Measurements from ENCODE around the gene GPHN. TPM values are rescaled to one million over a fixed set of nuclear protein-coding genes. Genes with fewer than 3 reads are reported as not detected.

The GPHN gene
- total and polyA plus RNA-seq, 10 of the 15 experiments (the other 5 are each of a cell fraction or from before 2014, with no cell fraction given), result 22.3 to 48.8 (median 33.1) TPM

DNA sequence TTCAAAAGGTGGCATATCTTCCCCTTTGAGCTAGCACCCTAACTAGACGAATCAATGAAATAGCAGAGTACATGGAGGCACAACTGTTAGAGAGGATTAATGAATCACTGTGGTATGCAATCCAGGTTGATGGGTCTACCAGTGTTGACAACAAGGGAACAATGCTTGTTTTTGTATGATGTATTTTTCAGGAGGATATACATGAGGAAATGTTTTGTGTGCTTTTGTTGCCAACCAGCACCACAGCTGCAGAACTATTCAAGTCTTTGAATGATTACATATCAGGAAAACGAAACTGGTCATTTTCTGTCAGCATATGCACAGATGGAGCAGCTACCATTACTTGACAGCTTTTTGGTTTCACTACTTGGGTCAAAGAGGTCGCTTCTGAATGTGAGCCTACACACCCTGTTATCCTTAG is 142.6 kb downstream of the GPHN start (continued):
- TF ChIP-seq, protein P1, sequence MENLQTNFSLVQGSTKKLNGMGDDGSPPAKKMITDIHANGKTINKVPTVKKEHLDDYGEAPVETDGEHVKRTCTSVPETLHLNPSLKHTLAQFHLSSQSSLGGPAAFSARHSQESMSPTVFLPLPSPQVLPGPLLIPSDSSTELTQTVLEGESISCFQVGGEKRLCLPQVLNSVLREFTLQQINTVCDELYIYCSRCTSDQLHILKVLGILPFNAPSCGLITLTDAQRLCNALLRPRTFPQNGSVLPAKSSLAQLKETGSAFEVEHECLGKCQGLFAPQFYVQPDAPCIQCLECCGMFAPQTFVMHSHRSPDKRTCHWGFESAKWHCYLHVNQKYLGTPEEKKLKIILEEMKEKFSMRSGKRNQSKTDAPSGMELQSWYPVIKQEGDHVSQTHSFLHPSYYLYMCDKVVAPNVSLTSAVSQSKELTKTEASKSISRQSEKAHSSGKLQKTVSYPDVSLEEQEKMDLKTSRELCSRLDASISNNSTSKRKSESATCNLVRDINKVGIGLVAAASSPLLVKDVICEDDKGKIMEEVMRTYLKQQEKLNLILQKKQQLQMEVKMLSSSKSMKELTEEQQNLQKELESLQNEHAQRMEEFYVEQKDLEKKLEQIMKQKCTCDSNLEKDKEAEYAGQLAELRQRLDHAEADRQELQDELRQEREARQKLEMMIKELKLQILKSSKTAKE (IDR thresholded peaks at IDR 0.05; ENCODE audit: low read depth, poor library complexity, severe bottlenecking), result peak; percentile 58
- TF ChIP-seq NFIC (IDR thresholded peaks at IDR 0.05; ENCODE audit: low read depth, low read length) (peak; percentile 77), ETV6 (conservative IDR thresholded peaks at IDR 0.05 in 1 of 2, IDR thresholded peaks at IDR 0.05 in 1 of 2; ENCODE audit: borderline replicate concordance in 1 of 2, low read depth in 1 of 2) (peak in 1 of 2 experiments; percentile 94; a peak in 2 of 4 replicates), ATF7 (IDR thresholded peaks at IDR 0.05; ENCODE audit: low read depth) (peak; percentile 62), CBX5 (IDR thresholded peaks at IDR 0.05; ENCODE audit: low read depth) (no peak), SIN3A (IDR thresholded peaks at IDR 0.05; ENCODE audit: low read depth, low read length) (no peak), EP300 (IDR thresholded peaks at IDR 0.05; ENCODE audit: borderline replicate concordance in 1 of 2, control insufficient read depth in 1 of 2, low read depth in 2 of 2, low read length in 2 of 2) (peak; percentile 73 to 74; a peak in 3 of 4 replicates), SP1 (IDR thresholded peaks at IDR 0.05; ENCODE audit: low read depth, low read length) (peak; percentile 11), PML (IDR thresholded peaks at IDR 0.05; ENCODE audit: low read length) (no peak), RCOR1 (conservative IDR thresholded peaks at IDR 0.05; ENCODE audit: low read depth, low read length) (no peak), PAX5 (IDR thresholded peaks at IDR 0.05; ENCODE audit: borderline replicate concordance, low read depth, low read length) (peak; percentile 34; the same call in 1 of the 2 replicates), ATF2 (IDR thresholded peaks at IDR 0.05; ENCODE audit: low read length) (peak; percentile 82), CHD1 (IDR thresholded peaks at IDR 0.05; ENCODE audit: low read depth, low read length) (no peak), RAD21 (IDR thresholded peaks at IDR 0.05; ENCODE audit: insufficient read depth, low read depth, low read length) (no peak), PKNOX1 (IDR thresholded peaks at IDR 0.05) (peak; percentile 59; the same call in 1 of the 2 replicates), ZNF24 (IDR thresholded peaks at IDR 0.05) (no peak), EED (IDR thresholded peaks at IDR 0.05; ENCODE audit: low read depth) (peak; percentile 32; the same call in 1 of the 2 replicates)
- TF ChIP-seq, protein P2, sequence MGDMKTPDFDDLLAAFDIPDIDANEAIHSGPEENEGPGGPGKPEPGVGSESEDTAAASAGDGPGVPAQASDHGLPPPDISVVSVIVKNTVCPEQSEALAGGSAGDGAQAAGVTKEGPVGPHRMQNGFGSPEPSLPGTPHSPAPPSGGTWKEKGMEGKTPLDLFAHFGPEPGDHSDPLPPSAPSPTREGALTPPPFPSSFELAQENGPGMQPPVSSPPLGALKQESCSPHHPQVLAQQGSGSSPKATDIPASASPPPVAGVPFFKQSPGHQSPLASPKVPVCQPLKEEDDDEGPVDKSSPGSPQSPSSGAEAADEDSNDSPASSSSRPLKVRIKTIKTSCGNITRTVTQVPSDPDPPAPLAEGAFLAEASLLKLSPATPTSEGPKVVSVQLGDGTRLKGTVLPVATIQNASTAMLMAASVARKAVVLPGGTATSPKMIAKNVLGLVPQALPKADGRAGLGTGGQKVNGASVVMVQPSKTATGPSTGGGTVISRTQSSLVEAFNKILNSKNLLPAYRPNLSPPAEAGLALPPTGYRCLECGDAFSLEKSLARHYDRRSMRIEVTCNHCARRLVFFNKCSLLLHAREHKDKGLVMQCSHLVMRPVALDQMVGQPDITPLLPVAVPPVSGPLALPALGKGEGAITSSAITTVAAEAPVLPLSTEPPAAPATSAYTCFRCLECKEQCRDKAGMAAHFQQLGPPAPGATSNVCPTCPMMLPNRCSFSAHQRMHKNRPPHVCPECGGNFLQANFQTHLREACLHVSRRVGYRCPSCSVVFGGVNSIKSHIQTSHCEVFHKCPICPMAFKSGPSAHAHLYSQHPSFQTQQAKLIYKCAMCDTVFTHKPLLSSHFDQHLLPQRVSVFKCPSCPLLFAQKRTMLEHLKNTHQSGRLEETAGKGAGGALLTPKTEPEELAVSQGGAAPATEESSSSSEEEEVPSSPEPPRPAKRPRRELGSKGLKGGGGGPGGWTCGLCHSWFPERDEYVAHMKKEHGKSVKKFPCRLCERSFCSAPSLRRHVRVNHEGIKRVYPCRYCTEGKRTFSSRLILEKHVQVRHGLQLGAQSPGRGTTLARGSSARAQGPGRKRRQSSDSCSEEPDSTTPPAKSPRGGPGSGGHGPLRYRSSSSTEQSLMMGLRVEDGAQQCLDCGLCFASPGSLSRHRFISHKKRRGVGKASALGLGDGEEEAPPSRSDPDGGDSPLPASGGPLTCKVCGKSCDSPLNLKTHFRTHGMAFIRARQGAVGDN (IDR thresholded peaks at IDR 0.05), result no peak; the same call in 1 of the 2 replicates
- TF ChIP-seq, protein P3, sequence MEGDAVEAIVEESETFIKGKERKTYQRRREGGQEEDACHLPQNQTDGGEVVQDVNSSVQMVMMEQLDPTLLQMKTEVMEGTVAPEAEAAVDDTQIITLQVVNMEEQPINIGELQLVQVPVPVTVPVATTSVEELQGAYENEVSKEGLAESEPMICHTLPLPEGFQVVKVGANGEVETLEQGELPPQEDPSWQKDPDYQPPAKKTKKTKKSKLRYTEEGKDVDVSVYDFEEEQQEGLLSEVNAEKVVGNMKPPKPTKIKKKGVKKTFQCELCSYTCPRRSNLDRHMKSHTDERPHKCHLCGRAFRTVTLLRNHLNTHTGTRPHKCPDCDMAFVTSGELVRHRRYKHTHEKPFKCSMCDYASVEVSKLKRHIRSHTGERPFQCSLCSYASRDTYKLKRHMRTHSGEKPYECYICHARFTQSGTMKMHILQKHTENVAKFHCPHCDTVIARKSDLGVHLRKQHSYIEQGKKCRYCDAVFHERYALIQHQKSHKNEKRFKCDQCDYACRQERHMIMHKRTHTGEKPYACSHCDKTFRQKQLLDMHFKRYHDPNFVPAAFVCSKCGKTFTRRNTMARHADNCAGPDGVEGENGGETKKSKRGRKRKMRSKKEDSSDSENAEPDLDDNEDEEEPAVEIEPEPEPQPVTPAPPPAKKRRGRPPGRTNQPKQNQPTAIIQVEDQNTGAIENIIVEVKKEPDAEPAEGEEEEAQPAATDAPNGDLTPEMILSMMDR (IDR thresholded peaks at IDR 0.05 in 2 of 3, conservative IDR thresholded peaks at IDR 0.05 in 1 of 3; ENCODE audit: control insufficient read depth in 2 of 3, extremely low read depth in 1 of 3, insufficient read depth in 1 of 3, low read depth in 3 of 3, low read length in 3 of 3), result no peak
